Liver (tissue), 9 donors: Measurements from ENCODE around the gene EIF2B2. TPM values are rescaled to one million over a fixed set of nuclear protein-coding genes. Genes with fewer than 3 reads are reported as not detected.

ENCODE experiments used
- DNase-seq: peaks from one replicate; pipeline ENCODE4 v3.0.0-alpha.2; 2017; ENCODE audit warnings: low spot score
- H3K27ac ChIP-seq, 2 donors: one replicate each; pipeline ENCODE4 v1.7.0; 2013; ENCODE audit warnings: inconsistent platforms in 2 of 2, low read length in 2 of 2, control low read depth in 1 of 2, low read depth in 1 of 2, mild to moderate bottlenecking in 1 of 2
- H3K27me3 ChIP-seq, 4 donors: one replicate each; pipeline versions ENCODE4 v1.6.1 to v1.7.0; 2013; ENCODE audit warnings: low read length in 3 of 4, inconsistent platforms in 1 of 4, mild to moderate bottlenecking in 1 of 4, moderate library complexity in 1 of 4; ENCODE audit not compliant: control insufficient read depth in 4 of 4, insufficient read depth in 4 of 4
- H3K36me3 ChIP-seq, 4 donors: one replicate each; pipeline versions ENCODE4 v1.6.1 to v1.7.0; 2013; ENCODE audit warnings: low read length in 3 of 4, mild to moderate bottlenecking in 3 of 4, low read depth in 1 of 4, moderate library complexity in 1 of 4; ENCODE audit not compliant: control insufficient read depth in 4 of 4, insufficient read depth in 3 of 4
- H3K4me1 ChIP-seq, 4 donors: one replicate each; pipeline versions ENCODE4 v1.6.1 to v1.7.0; 2013; ENCODE audit warnings: low read length in 3 of 4, mild to moderate bottlenecking in 3 of 4, moderate library complexity in 1 of 4; ENCODE audit not compliant: control insufficient read depth in 4 of 4, insufficient read depth in 4 of 4
- H3K4me3 ChIP-seq, 3 donors: one replicate each; pipeline versions ENCODE4 v1.6.1 to v1.7.0; 2013; ENCODE audit warnings: low read length in 3 of 3, control low read depth in 1 of 3, low read depth in 1 of 3, mild to moderate bottlenecking in 1 of 3
- H3K9ac ChIP-seq, 2 donors: one replicate each; pipeline ENCODE4 v1.7.0; 2013; ENCODE audit warnings: low read length in 2 of 2, mild to moderate bottlenecking in 2 of 2, moderate library complexity in 2 of 2, control low read depth in 1 of 2, low read depth in 1 of 2
- H3K9me3 ChIP-seq, 4 donors: one replicate each; pipeline versions ENCODE4 v1.6.1 to v1.7.0; 2013; ENCODE audit warnings: low read length in 3 of 4; ENCODE audit not compliant: control insufficient read depth in 4 of 4
- CTCF ChIP-seq: fragments of 150-350 bp; IDR thresholded peaks from 2 replicates; pipeline ENCODE4 v1.5.1; 2017; ENCODE audit warnings: improper control_type of control experiment, low read depth, low read length; ENCODE audit not compliant: missing input control
- FOXA1 ChIP-seq: IDR thresholded peaks from 2 replicates; pipeline ENCODE4 v1.6.1; 2016; ENCODE audit warnings: antibody characterized with exemption
- GABPA ChIP-seq, 2 donors: IDR thresholded peaks in 1 of 2; conservative IDR thresholded peaks in 1 of 2; 2 replicates each; pipeline ENCODE4 v1.6.1; 2016; ENCODE audit warnings: antibody characterized with exemption in 2 of 2, mild to moderate bottlenecking in 1 of 2, moderate library complexity in 1 of 2
- HNF4A ChIP-seq, 2 donors: conservative IDR thresholded peaks; 2 replicates each; pipeline ENCODE4 v1.6.1; 2016; ENCODE audit warnings: antibody characterized with exemption in 2 of 2, mild to moderate bottlenecking in 2 of 2
- HNF4G ChIP-seq: IDR thresholded peaks from 2 replicates; pipeline ENCODE4 v1.6.1; 2016; ENCODE audit warnings: antibody characterized with exemption
- MAX ChIP-seq: IDR thresholded peaks from 2 replicates; pipeline ENCODE4 v1.6.1; 2016; ENCODE audit warnings: antibody characterized with exemption
- NR2F2 ChIP-seq: IDR thresholded peaks from 2 replicates; pipeline ENCODE4 v1.6.1; 2016; ENCODE audit warnings: antibody characterized with exemption
- RAD21 ChIP-seq, 2 donors: IDR thresholded peaks; 2 replicates each; pipeline ENCODE4 v1.6.1; 2016; ENCODE audit warnings: antibody characterized with exemption in 2 of 2, mild to moderate bottlenecking in 2 of 2
- REST ChIP-seq: IDR thresholded peaks from 2 replicates; pipeline ENCODE4 v1.6.1; 2016; ENCODE audit warnings: antibody characterized with exemption, mild to moderate bottlenecking
- RXRA ChIP-seq, 2 donors: IDR thresholded peaks; 2 replicates each; pipeline ENCODE4 v1.6.1; 2017 to 2018; ENCODE audit warnings: antibody characterized with exemption in 2 of 2, mild to moderate bottlenecking in 1 of 2
- SP1 ChIP-seq: IDR thresholded peaks from 2 replicates; pipeline ENCODE4 v1.6.1; 2018; ENCODE audit warnings: antibody characterized with exemption, mild to moderate bottlenecking
- YY1 ChIP-seq: IDR thresholded peaks from 2 replicates; pipeline ENCODE4 v1.6.1; 2016; ENCODE audit warnings: antibody characterized with exemption, mild to moderate bottlenecking
- ZBTB33 ChIP-seq: IDR thresholded peaks from 2 replicates; pipeline ENCODE4 v1.6.1; 2016; ENCODE audit warnings: antibody characterized with exemption
- WGBS: extraction: QIAGEN DNeasy Blood & Tissue Kit; methylation state at CpG from one replicate; pipeline ENCODE4 v1.1.7; 2013; 5-methylcytosine and 5-hydroxymethylcytosine counted together
- polyA plus RNA-seq, 2 donors: library from polyadenylated mRNA; stranded (reverse) in 1 of 2; unstranded in 1 of 2; fragments of 200-250 nt in 1 of 2; fragments of >200 nt in 1 of 2; fragmentation: Nextera tagmentation in 1 of 2; extraction: Ambion mirVana in 1 of 2; gene quantifications; one replicate each; pipeline versions ENCODE4 v1.2.1 to v1.2.3, GENCODE V29; 2013 to 2015
- total RNA-seq, 2 donors: library from RNA; depleted of rRNA; stranded (reverse); fragments of >200 nt; gene quantifications; one replicate each; pipeline ENCODE4 v1.2.3, GENCODE V29; 2014
- donor health status: healthy.
- donor health status: healthy.
- donor health status: healthy.
- donor health status: healthy.
- donor health status: healthy.

The EIF2B2 gene
- total and polyA plus RNA-seq, 4 donors, result 16.2 to 23.6 (median 20.2) TPM

- no peaks in the 10 kb centered on the region for H3K4me1 ChIP-seq
- no peaks in the 10 kb centered on the region for H3K9me3 ChIP-seq
- DNase-seq, result no peak
- H3K36me3 ChIP-seq, result no peaks in the 10 kb centered on the region
- no peaks in the 10 kb centered on the region for H3K27me3 ChIP-seq
- no peak overlapping the region for H3K9ac ChIP-seq
- H3K4me3 ChIP-seq, result no peak overlapping the region
- H3K27ac ChIP-seq, result no peak overlapping the region
- TF ChIP-seq FOXA1 (no peak), CTCF (no peak), NR2F2 (no peak), REST (no peak), HNF4A (conservative IDR thresholded peaks at IDR 0.05) (no peak), SP1 (no peak), MAX (no peak), HNF4G (no peak), RAD21 (IDR thresholded peaks at IDR 0.05) (no peak), RXRA (IDR thresholded peaks at IDR 0.05) (no peak)
- 88% methylated on average over 4 of the region's 4 CpGs for WGBS
These were observed 42.0 kb upstream of the EIF2B2 start for GRCh38 chr14:74960736-74961135.

DNA sequence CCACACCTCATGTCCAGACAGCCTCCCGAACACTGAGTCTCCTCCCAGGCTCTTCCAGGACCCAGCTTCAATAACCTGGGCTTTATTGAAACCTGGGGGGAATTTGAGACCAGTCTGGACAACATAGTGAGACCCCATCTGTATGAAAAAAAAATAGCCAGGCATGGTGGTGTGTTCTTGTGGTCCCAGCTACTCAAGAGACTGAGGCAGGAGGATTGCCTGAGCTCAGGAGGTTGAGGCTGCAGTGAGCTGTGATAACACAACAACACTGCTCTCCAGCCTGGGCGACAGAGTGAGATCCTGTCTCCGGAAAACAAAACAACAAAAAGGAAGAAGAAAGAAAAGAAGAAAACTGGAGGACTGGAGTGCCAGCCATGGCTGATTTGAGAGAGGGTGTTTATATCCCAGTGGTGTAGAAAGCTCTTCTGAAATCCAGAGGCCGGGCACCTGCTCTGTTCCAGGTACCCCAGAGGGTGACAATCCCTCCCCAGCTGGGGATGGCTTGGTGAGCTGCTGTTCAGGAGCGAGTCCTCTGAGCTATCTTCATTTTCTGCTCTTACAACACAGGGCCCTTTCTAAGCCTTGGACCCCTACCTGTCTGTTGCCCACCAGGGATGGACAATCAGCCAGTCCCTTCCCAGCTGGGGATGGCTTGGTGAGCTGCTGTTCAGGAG is 41.3 kb upstream of the EIF2B2 start:
- WGBS, result 86% methylated on average over 5 of the region's 5 CpGs
- H3K27ac ChIP-seq, result no peak overlapping the region
- DNase-seq, result no peak
- H3K9ac ChIP-seq, result no peak overlapping the region
- no peak overlapping the region for H3K4me3 ChIP-seq
- no peak for TF ChIP-seq YY1
- TF ChIP-seq RAD21 (IDR thresholded peaks at IDR 0.05), result no peak
- no peak for TF ChIP-seq ZBTB33
- TF ChIP-seq FOXA1, result no peak
- TF ChIP-seq GABPA (IDR thresholded peaks at IDR 0.05 in 1 of 2, conservative IDR thresholded peaks at IDR 0.05 in 1 of 2), result no peak
- TF ChIP-seq RXRA (IDR thresholded peaks at IDR 0.05), result no peak
- TF ChIP-seq NR2F2, result no peak
- no peaks in the 10 kb centered on the region for H3K36me3 ChIP-seq
- no peaks in the 10 kb centered on the region for H3K27me3 ChIP-seq
- H3K4me1 ChIP-seq, result no peaks in the 10 kb centered on the region
- no peaks in the 10 kb centered on the region for H3K9me3 ChIP-seq
